RWPE1 (cell line): ENCODE measurements around the gene KIF16B.

Experiments used
- CTCF ChIA-PET: fragments of 350-600 bp; sonication (Branson Sonifier 250); formaldehyde crosslinking; extraction: SDS; loops from one replicate; lab custom pipeline; 2021; lab: Yijun Ruan, JAX
- POLR2A ChIA-PET: fragments of 400-600 bp; formaldehyde crosslinking; extraction: SDS; loops from one replicate; lab custom pipeline; 2020; ENCODE audit warnings: antibody characterized with exemption; ENCODE audit not compliant: low non-redundant PET; lab: Yijun Ruan, JAX
- DNase-seq: peaks from one replicate; pipeline ENCODE4 v3.0.0; 2012; ENCODE audit warnings: low spot score
- H3K27ac ChIP-seq: fragments of 450-650 bp; 2 replicates; pipeline ENCODE4 v1.5.1; 2017
- CTCF ChIP-seq: fragments of 450-650 bp; conservative IDR thresholded peaks from 2 replicates; pipeline ENCODE4 v1.5.1; 2017; ENCODE audit warnings: low read depth, mild to moderate bottlenecking

KIF16B gene

GRCh38 chr20:16451982-16452381 is 121.3 kb downstream of the KIF16B start:
- CTCF ChIA-PET, result no interaction called here
- no peak overlapping the region for H3K27ac ChIP-seq
- POLR2A ChIA-PET, result interaction anchor here (0.7 kb wide), 1 partner anchor 137 kb away, joined by 4 read pairs; no protein-coding TSS in a partner anchor
- no peak for TF ChIP-seq CTCF
- no peak for DNase-seq

- ChIA-PET CTCF (interaction anchor here (0.9 kb wide), 1 partner anchor 353 kb away, joined by 3 read pairs; no protein-coding TSS in a partner anchor), POLR2A (no interaction called here)
- no peak for DNase-seq
- no peak overlapping the region for H3K27ac ChIP-seq
- TF ChIP-seq CTCF, result no peak
Measured at GRCh38 chr20:16451001-16451400, 122.2 kb downstream of the KIF16B start.

- H3K27ac ChIP-seq, result no peak overlapping the region
- no peak for TF ChIP-seq CTCF
- ChIA-PET POLR2A (no interaction called here), CTCF (interaction anchor here (0.6 kb wide), 2 partner anchors 14 to 156 kb away, joined by 4 read pairs; no protein-coding TSS in a partner anchor)
- no peak for DNase-seq
Measured at GRCh38 chr20:16446991-16447390, 126.3 kb downstream of the KIF16B start.

- TF ChIP-seq CTCF, result no peak
- POLR2A ChIA-PET, result no interaction called here
- no peak overlapping the region for H3K27ac ChIP-seq
- DNase-seq, result no peak
- CTCF ChIA-PET, result no interaction called here
Measured at GRCh38 chr20:16446246-16446645, 127.0 kb downstream of the KIF16B start.

- ChIA-PET POLR2A (no interaction called here), CTCF (no interaction called here)
- TF ChIP-seq CTCF, result no peak
- no peak for DNase-seq
- no peak overlapping the region for H3K27ac ChIP-seq
Measured at GRCh38 chr20:16445482-16445881, 127.8 kb downstream of the KIF16B start.

GRCh38 chr20:16444057-16444777 is 129.0 kb downstream of the KIF16B start:
- DNase-seq, result no peak
- H3K27ac ChIP-seq, result no peak overlapping the region
- TF ChIP-seq CTCF, result no peak
- CTCF ChIA-PET, result interaction anchor here (0.6 kb wide), 1 partner anchor 11 kb away, joined by 4 read pairs; no protein-coding TSS in a partner anchor
- POLR2A ChIA-PET, result no interaction called here
